ENCODE measurements around the gene SIRT2. TPM values are rescaled to one million over a fixed set of nuclear protein-coding genes. Genes with fewer than 3 reads are reported as not detected.

SIRT2 gene
- polyA plus RNA-seq, 1 donor (not counting 4 experiments of a cell fraction or from before 2014, with no cell fraction given) = 46.6 TPM

DNA sequence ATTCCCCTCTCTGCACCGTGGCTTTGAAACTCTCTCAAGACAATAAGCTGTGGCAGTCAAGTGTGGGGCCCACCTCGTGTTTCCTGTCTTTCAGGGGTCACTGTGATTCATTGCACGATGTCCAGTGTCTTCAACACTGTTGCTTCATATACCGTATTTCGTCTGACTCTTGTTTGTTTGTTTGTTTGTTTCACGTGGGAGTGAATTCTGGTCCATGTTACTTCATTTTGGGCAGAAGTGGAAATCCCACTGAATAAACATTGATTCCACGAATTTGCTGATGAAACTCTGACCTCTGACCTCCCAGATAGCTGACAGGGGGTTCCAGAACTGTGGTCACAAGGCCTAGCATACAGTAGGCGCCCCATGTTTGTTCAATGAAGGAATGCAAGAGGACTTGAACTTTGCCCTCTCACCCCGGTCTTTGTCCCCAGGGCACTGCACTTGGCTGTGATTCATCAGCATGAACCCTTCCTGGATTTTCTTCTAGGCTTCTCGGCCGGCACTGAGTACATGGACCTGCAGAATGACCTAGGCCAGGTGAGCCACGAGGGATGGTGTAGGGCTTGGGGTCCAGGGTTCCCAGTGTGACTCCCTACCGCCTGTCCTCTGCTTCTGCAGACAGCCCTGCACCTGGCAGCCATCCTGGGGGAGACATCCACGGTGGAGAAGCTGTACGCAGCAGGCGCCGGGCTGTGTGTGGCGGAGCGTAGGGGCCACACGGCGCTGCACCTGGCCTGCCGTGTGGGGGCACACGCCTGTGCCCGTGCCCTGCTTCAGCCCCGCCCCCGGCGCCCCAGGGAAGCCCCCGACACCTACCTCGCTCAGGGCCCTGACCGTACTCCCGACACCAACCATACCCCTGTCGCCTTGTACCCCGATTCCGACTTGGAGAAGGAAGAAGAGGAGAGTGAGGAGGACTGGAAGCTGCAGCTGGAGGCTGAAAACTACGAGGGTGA lies 5.4 kb upstream of the SIRT2 start:
- FAIRE-seq (no peak), DNase-seq (ENCODE audit: low read depth, low spot score) (no peak)
- H4K20me1 ChIP-seq (ENCODE audit: control insufficient read depth, extremely low read depth, insufficient read depth, low read length) = no peaks in the 10 kb centered on the region
- peaks cover 4 to 7% of the 10 kb centered on the region in 2 experiments for H3K36me3 ChIP-seq (ENCODE audit: control insufficient read depth in 2 of 2, extremely low read depth in 1 of 2, insufficient read depth in 2 of 2, low read length in 2 of 2)
- dilution Hi-C loops (cut with MboI; ENCODE audit: extremely low pct_ligation_motif_present, low sequenced_read_pairs) = no loop called here
- no peak for TF ChIP-seq CTCF (optimal IDR thresholded peaks at IDR 0.05 in 1 of 3, IDR thresholded peaks at IDR 0.05 in 1 of 3, conservative IDR thresholded peaks at IDR 0.05 in 1 of 3; ENCODE audit: extremely low read depth in 1 of 3, insufficient read depth in 2 of 3, low read length in 3 of 3)
- TF ChIP-seq EZH2 (IDR thresholded peaks at IDR 0.05; ENCODE audit: low read length) = no peak
- no peaks in the 10 kb centered on the region for H3K4me1 ChIP-seq (ENCODE audit: control insufficient read depth, extremely low read depth, insufficient read depth, low read length)
- H3K27ac ChIP-seq (ENCODE audit: control insufficient read depth, insufficient read depth, low read length) = no peak overlapping the region
- peaks cover 20% of the 10 kb centered on the region for H3K79me2 ChIP-seq (ENCODE audit: control insufficient read depth, insufficient read depth, low read length)
- no peak overlapping the region for H2AFZ ChIP-seq (ENCODE audit: control insufficient read depth, low read length)
- H3K9me1 ChIP-seq (ENCODE audit: control insufficient read depth, extremely low read depth, insufficient read depth, low read length) = no peaks in the 10 kb centered on the region
- no peak overlapping the region for H3K4me3 ChIP-seq (ENCODE audit: control insufficient read depth in 2 of 3, extremely low read depth in 1 of 3, insufficient read depth in 2 of 3, low read depth in 1 of 3, low read length in 3 of 3)
- no peaks in the 10 kb centered on the region for H3K27me3 ChIP-seq (ENCODE audit: control insufficient read depth, extremely low read depth, insufficient read depth, low read length)
- no peak overlapping the region for H3K9ac ChIP-seq (ENCODE audit: control insufficient read depth, extremely low read depth, insufficient read depth, low read length)
- H3K9me3 ChIP-seq (ENCODE audit: control insufficient read depth, low read depth, low read length) = no peaks in the 10 kb centered on the region
- no peak overlapping the region for H3K4me2 ChIP-seq (ENCODE audit: control insufficient read depth, extremely low read depth, insufficient read depth, low read depth, low read length)

GRCh38 chr19:38901683-38902082 lies 2.3 kb upstream of the SIRT2 start:
- TF ChIP-seq EZH2 (IDR thresholded peaks at IDR 0.05; ENCODE audit: low read length) (no peak), CTCF (optimal IDR thresholded peaks at IDR 0.05 in 1 of 3, IDR thresholded peaks at IDR 0.05 in 1 of 3, conservative IDR thresholded peaks at IDR 0.05 in 1 of 3; ENCODE audit: extremely low read depth in 1 of 3, insufficient read depth in 2 of 3, low read length in 3 of 3) (no peak)
- no peaks in the 10 kb centered on the region for H3K9me3 ChIP-seq (ENCODE audit: control insufficient read depth, low read depth, low read length)
- no peak overlapping the region for H3K4me2 ChIP-seq (ENCODE audit: control insufficient read depth, extremely low read depth, insufficient read depth, low read depth, low read length)
- peaks cover 0 to 2% of the 10 kb centered on the region in 2 experiments for H3K36me3 ChIP-seq (ENCODE audit: control insufficient read depth in 2 of 2, extremely low read depth in 1 of 2, insufficient read depth in 2 of 2, low read length in 2 of 2)
- FAIRE-seq (no peak), DNase-seq (ENCODE audit: low read depth, low spot score) (no peak)
- H3K4me1 ChIP-seq (ENCODE audit: control insufficient read depth, extremely low read depth, insufficient read depth, low read length) = peaks cover 14% of the 10 kb centered on the region
- H3K27ac ChIP-seq (ENCODE audit: control insufficient read depth, insufficient read depth, low read length) = no peak overlapping the region
- H2AFZ ChIP-seq (ENCODE audit: control insufficient read depth, low read length) = no peak overlapping the region
- dilution Hi-C loops (cut with MboI; ENCODE audit: extremely low pct_ligation_motif_present, low sequenced_read_pairs) = no loop called here
- H3K79me2 ChIP-seq (ENCODE audit: control insufficient read depth, insufficient read depth, low read length) = peaks cover 26% of the 10 kb centered on the region
- H3K9me1 ChIP-seq (ENCODE audit: control insufficient read depth, extremely low read depth, insufficient read depth, low read length) = no peaks in the 10 kb centered on the region
- no peak overlapping the region for H3K9ac ChIP-seq (ENCODE audit: control insufficient read depth, extremely low read depth, insufficient read depth, low read length)
- H4K20me1 ChIP-seq (ENCODE audit: control insufficient read depth, extremely low read depth, insufficient read depth, low read length) = no peaks in the 10 kb centered on the region
- no peaks in the 10 kb centered on the region for H3K27me3 ChIP-seq (ENCODE audit: control insufficient read depth, extremely low read depth, insufficient read depth, low read length)
- H3K4me3 ChIP-seq (ENCODE audit: control insufficient read depth in 2 of 3, extremely low read depth in 1 of 3, insufficient read depth in 2 of 3, low read depth in 1 of 3, low read length in 3 of 3) = no peak overlapping the region
